Hepatocyte (in vitro differentiated cells): ENCODE data around the gene TIMM22. TPM values are rescaled to one million over a fixed set of nuclear protein-coding genes. Genes with fewer than 3 reads are reported as not detected.
A peak's percentile ranks its signal among the peaks of the same experiment; 100 is the strongest.

Experiments used
- DNase-seq: peaks from one replicate; pipeline ENCODE4 v3.0.0-alpha.2; 2016; ENCODE audit warnings: low spot score
- H2AFZ ChIP-seq: fragments of 200-600 bp; sonication (generic); 2 replicates; pipeline ENCODE4 v1.6.0; 2016; ENCODE audit warnings: antibody characterized with exemption, mild to moderate bottlenecking
- H3K27ac ChIP-seq: fragments of 200-600 bp; sonication (generic); 2 replicates; pipeline ENCODE4 v1.5.1; 2016; ENCODE audit warnings: mild to moderate bottlenecking
- H3K27me3 ChIP-seq: fragments of 200-600 bp; sonication (generic); 2 replicates; pipeline ENCODE4 v1.6.1; 2016
- H3K36me3 ChIP-seq: fragments of 200-600 bp; sonication (generic); replicated peaks from 2 replicates; pipeline ENCODE4 v1.5.1; 2016; ENCODE audit warnings: low read depth; ENCODE audit not compliant: insufficient read depth
- H3K4me1 ChIP-seq: fragments of 200-600 bp; sonication (generic); 2 replicates; pipeline ENCODE4 v1.5.1; 2016; ENCODE audit warnings: mild to moderate bottlenecking, moderate library complexity; ENCODE audit not compliant: insufficient read depth
- H3K4me2 ChIP-seq: fragments of 200-600 bp; sonication (generic); 2 replicates; pipeline ENCODE4 v1.6.0; 2016
- H3K4me3 ChIP-seq: fragments of 200-600 bp; sonication (generic); 2 replicates; pipeline ENCODE4 v1.5.1; 2016; ENCODE audit warnings: mild to moderate bottlenecking
- H3K79me2 ChIP-seq: fragments of 200-600 bp; sonication (generic); 2 replicates; pipeline ENCODE4 v1.6.0; 2017; ENCODE audit warnings: mild to moderate bottlenecking
- H3K9me2 ChIP-seq: fragments of 200-600 bp; sonication (generic); replicated peaks from 2 replicates; pipeline ENCODE4 v1.6.0; 2017; ENCODE audit warnings: mild to moderate bottlenecking; ENCODE audit not compliant: insufficient read depth
- H3K9me3 ChIP-seq: fragments of 200-600 bp; sonication (generic); 2 replicates; pipeline ENCODE4 v1.5.1; 2016; ENCODE audit warnings: low read depth, mild to moderate bottlenecking
- H4K20me1 ChIP-seq: fragments of 200-600 bp; sonication (generic); 2 replicates; pipeline ENCODE4 v1.6.0; 2016; ENCODE audit warnings: mild to moderate bottlenecking; ENCODE audit not compliant: insufficient read depth, poor library complexity, severe bottlenecking
- EZH2 ChIP-seq: fragments of 200-600 bp; sonication (generic); IDR thresholded peaks from 2 replicates; pipeline ENCODE4 v1.6.1; 2016; ENCODE audit warnings: antibody characterized with exemption, mild to moderate bottlenecking, borderline replicate concordance
- EZH2phosphoT487 ChIP-seq: fragments of 200-600 bp; sonication (generic); IDR thresholded peaks from one replicate; pipeline ENCODE4 v1.6.1; 2018; ENCODE audit warnings: antibody characterized with exemption, mild to moderate bottlenecking, low read depth, moderate library complexity; ENCODE audit not compliant: unreplicated experiment, severe bottlenecking
- WGBS: methylation state at CpG from one replicate; pipeline ENCODE4 v1.1.6; 2016; ENCODE audit warnings: low lambda C conversion rate; ENCODE audit errors: missing lambda C conversion rate; 5-methylcytosine and 5-hydroxymethylcytosine counted together
- polyA plus RNA-seq: library from polyadenylated mRNA; unstranded; fragments of >200 nt; fragmentation: Nextera tagmentation; extraction: Ambion mirVana; gene quantifications from 2 replicates; pipeline ENCODE4 v1.2.1, GENCODE V29; 2016
- total RNA-seq: library from RNA; depleted of rRNA; stranded (reverse); fragments of >200 nt; gene quantifications from 2 replicates; pipeline ENCODE4 v1.2.3, GENCODE V29; 2014
- TF ChIP-seq, protein P1 (sequence below): fragments of 200-600 bp; sonication (generic); IDR thresholded peaks from 2 replicates; pipeline ENCODE4 v1.5.1; 2016; ENCODE audit warnings: antibody characterized with exemption, mild to moderate bottlenecking; ENCODE audit not compliant: poor library complexity

TIMM22 gene
- total and polyA plus RNA-seq, 2 experiments from 2014 or later, result 16.7 to 18.4 TPM

- H4K20me1 ChIP-seq, result peaks cover 26% of the 10 kb centered on the region
- H3K4me1 ChIP-seq, result peaks cover 26% of the 10 kb centered on the region
- DNase-seq, result no peak
- H3K27ac ChIP-seq, result peak overlapping the region; percentile 94
- no peaks in the 10 kb centered on the region for H3K27me3 ChIP-seq
- peak overlapping the region; percentile 77 for H3K4me2 ChIP-seq
- H3K4me3 ChIP-seq, result peak overlapping the region; percentile 98
- H3K79me2 ChIP-seq, result peaks cover 55% of the 10 kb centered on the region
- no peak for TF ChIP-seq EZH2phosphoT487
- TF ChIP-seq, protein P1, sequence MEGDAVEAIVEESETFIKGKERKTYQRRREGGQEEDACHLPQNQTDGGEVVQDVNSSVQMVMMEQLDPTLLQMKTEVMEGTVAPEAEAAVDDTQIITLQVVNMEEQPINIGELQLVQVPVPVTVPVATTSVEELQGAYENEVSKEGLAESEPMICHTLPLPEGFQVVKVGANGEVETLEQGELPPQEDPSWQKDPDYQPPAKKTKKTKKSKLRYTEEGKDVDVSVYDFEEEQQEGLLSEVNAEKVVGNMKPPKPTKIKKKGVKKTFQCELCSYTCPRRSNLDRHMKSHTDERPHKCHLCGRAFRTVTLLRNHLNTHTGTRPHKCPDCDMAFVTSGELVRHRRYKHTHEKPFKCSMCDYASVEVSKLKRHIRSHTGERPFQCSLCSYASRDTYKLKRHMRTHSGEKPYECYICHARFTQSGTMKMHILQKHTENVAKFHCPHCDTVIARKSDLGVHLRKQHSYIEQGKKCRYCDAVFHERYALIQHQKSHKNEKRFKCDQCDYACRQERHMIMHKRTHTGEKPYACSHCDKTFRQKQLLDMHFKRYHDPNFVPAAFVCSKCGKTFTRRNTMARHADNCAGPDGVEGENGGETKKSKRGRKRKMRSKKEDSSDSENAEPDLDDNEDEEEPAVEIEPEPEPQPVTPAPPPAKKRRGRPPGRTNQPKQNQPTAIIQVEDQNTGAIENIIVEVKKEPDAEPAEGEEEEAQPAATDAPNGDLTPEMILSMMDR, result no peak
- TF ChIP-seq EZH2, result no peak
- 3% methylated on average over 22 of the region's 72 CpGs for WGBS
- H3K9me2 ChIP-seq, result no peaks in the 10 kb centered on the region
- no peaks in the 10 kb centered on the region for H3K36me3 ChIP-seq
- peak overlapping the region; percentile 11 for H2AFZ ChIP-seq
- H3K9me3 ChIP-seq, result no peaks in the 10 kb centered on the region
These were observed 18.5 kb upstream of the TIMM22 start for GRCh38 chr17:978103-979093.

DNA sequence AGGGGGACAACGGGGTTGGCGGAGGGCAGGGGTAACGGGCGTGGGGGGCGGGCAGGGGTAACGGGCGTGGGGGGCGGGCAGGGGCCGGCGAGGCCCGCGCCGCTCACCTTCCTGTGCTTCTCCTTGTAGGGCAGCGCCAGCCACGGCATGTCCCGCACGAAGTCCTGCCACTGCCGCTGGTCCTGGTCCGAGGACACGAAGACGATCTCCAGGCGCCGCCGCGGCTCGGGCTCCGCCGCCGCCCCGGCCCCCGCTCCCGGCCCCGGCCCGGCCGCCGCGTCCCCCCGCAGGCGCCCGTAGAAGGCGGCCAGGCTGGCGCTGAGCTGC, 17.8 kb upstream of the TIMM22 start:
- H3K27ac ChIP-seq, result peak overlapping the region; percentile 88
- peaks cover 26% of the 10 kb centered on the region for H3K4me1 ChIP-seq
- H3K4me3 ChIP-seq, result peak overlapping the region; percentile 99
- H3K9me3 ChIP-seq, result no peaks in the 10 kb centered on the region
- H3K4me2 ChIP-seq, result peak overlapping the region; percentile 77
- no peaks in the 10 kb centered on the region for H3K36me3 ChIP-seq
- WGBS, result 2% methylated on average over 10 of the region's 42 CpGs
- no peak for DNase-seq
- no peaks in the 10 kb centered on the region for H3K9me2 ChIP-seq
- H4K20me1 ChIP-seq, result peaks cover 26% of the 10 kb centered on the region
- TF ChIP-seq, protein P1, result no peak
- no peak for TF ChIP-seq EZH2
- TF ChIP-seq EZH2phosphoT487, result no peak
- peaks cover 47% of the 10 kb centered on the region for H3K79me2 ChIP-seq
- no peaks in the 10 kb centered on the region for H3K27me3 ChIP-seq
- no peak overlapping the region for H2AFZ ChIP-seq

DNA sequence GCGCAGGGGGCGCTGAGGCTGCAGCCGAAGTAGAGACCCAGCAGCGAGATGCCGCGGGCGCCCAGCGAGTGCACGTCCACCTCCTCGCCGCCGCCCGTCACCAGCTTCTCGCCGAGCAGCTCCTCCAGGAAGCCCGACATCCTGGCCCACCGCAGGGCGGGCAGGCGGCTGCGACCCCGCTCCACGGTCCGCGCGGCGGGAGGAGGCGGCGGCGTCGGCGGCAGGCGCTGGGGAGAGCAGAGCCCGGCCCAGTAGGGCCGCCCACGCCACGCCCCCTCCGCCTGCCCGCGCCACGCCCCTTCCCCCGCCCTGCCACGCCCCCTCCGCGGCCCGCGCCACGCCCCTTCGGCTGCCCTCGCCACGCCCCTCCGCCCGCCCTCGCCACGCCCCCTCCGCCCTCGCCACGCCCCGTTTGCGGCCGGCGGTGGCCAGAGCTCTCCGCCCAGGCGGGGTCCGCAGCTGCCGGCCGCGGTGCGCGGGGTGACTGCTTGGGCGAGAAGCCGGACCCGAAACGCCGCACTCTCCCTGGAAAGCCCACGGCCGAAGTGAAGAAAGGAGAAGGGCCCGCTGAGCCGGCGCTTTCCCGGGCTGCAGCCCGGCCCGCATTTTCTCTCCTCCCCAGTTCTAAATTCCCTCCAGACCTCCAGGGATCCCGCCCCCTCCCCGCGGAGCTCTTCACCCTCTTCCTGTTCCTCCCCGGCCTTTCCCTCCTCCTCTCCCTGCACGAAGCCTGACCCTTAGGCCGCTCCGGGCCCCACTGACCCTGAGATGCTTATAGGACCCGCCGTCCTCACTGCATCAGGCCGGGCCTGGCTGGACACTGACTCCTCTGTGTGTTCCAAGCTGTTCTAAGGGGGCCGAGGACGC, 17.2 kb upstream of the TIMM22 start, which contains the start of gene NXN:
TSS of gene NXN (minus strand) at position 238 of the 867 bp plus-strand sequence.
- no peaks in the 10 kb centered on the region for H3K9me3 ChIP-seq
- 4% methylated on average over 36 of the region's 94 CpGs for WGBS
- H3K36me3 ChIP-seq, result no peaks in the 10 kb centered on the region
- H2AFZ ChIP-seq, result peak within 1 kb of the TSS; percentile 86
- peaks cover 25% of the 10 kb centered on the region for H4K20me1 ChIP-seq
- H3K4me1 ChIP-seq, result peaks cover 26% of the 10 kb centered on the region
- peak within 1 kb of the TSS; percentile 99 for H3K4me3 ChIP-seq
- peaks cover 41% of the 10 kb centered on the region for H3K79me2 ChIP-seq
- TF ChIP-seq EZH2phosphoT487, result no peak
- TF ChIP-seq EZH2, result no peak
- TF ChIP-seq, protein P1, result peak; percentile 16
- peak within 1 kb of the TSS; percentile 94 for H3K4me2 ChIP-seq
- peak within 1 kb of the TSS; percentile 94 for H3K27ac ChIP-seq
- no peaks in the 10 kb centered on the region for H3K27me3 ChIP-seq
- H3K9me2 ChIP-seq, result no peaks in the 10 kb centered on the region
- DNase-seq, result peak; percentile 95
